ENCODE measurements around the gene G3BP1. TPM values are rescaled to one million over a fixed set of nuclear protein-coding genes. Genes with fewer than 3 reads are reported as not detected.

G3BP1 gene
- total RNA-seq, 1 experiment from 2014 or later, result 400 TPM

- CTCF ChIA-PET, result interaction anchor here (0.7 to 8.2 kb wide), 6 partner anchors 28 to 224 kb away, joined by 3 to 167 read pairs (median 4); no protein-coding TSS in a partner anchor
- H3K36me3 Mint-ChIP-seq, result peaks cover 6% of the 10 kb centered on the region
- H3K9me3 Mint-ChIP-seq, result no peaks in the 10 kb centered on the region
- DNase-seq (ENCODE audit: low spot score) (no peak), ATAC-seq (no peak)
- H3K4me1 Mint-ChIP-seq, result peaks cover 17% of the 10 kb centered on the region
- no peak overlapping the region for H3K4me3 Mint-ChIP-seq
- H3K27me3 Mint-ChIP-seq (ENCODE audit: low read depth), result no peaks in the 10 kb centered on the region
- no peak overlapping the region for H3K27ac Mint-ChIP-seq
- POLR2A ChIA-PET, result no interaction called here
- TF ChIP-seq SP1 (CRISPR knock-in tag; conservative IDR thresholded peaks at IDR 0.05) (no peak), ZNF138 (CRISPR knock-in tag; conservative IDR thresholded peaks at IDR 0.05) (no peak), GABPB1 (CRISPR knock-in tag; IDR thresholded peaks at IDR 0.05) (no peak), MYBL2 (CRISPR knock-in tag; IDR thresholded peaks at IDR 0.05) (no peak), RORB (CRISPR knock-in tag; IDR thresholded peaks at IDR 0.05) (no peak), JAZF1 (CRISPR knock-in tag; IDR thresholded peaks at IDR 0.05) (no peak)
- TF ChIP-seq, protein P1, sequence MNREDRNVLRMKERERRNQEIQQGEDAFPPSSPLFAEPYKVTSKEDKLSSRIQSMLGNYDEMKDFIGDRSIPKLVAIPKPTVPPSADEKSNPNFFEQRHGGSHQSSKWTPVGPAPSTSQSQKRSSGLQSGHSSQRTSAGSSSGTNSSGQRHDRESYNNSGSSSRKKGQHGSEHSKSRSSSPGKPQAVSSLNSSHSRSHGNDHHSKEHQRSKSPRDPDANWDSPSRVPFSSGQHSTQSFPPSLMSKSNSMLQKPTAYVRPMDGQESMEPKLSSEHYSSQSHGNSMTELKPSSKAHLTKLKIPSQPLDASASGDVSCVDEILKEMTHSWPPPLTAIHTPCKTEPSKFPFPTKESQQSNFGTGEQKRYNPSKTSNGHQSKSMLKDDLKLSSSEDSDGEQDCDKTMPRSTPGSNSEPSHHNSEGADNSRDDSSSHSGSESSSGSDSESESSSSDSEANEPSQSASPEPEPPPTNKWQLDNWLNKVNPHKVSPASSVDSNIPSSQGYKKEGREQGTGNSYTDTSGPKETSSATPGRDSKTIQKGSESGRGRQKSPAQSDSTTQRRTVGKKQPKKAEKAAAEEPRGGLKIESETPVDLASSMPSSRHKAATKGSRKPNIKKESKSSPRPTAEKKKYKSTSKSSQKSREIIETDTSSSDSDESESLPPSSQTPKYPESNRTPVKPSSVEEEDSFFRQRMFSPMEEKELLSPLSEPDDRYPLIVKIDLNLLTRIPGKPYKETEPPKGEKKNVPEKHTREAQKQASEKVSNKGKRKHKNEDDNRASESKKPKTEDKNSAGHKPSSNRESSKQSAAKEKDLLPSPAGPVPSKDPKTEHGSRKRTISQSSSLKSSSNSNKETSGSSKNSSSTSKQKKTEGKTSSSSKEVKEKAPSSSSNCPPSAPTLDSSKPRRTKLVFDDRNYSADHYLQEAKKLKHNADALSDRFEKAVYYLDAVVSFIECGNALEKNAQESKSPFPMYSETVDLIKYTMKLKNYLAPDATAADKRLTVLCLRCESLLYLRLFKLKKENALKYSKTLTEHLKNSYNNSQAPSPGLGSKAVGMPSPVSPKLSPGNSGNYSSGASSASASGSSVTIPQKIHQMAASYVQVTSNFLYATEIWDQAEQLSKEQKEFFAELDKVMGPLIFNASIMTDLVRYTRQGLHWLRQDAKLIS (CRISPR knock-in tag; IDR thresholded peaks at IDR 0.05; ENCODE audit: borderline replicate concordance), result no peak
- TF ChIP-seq, protein P2, sequence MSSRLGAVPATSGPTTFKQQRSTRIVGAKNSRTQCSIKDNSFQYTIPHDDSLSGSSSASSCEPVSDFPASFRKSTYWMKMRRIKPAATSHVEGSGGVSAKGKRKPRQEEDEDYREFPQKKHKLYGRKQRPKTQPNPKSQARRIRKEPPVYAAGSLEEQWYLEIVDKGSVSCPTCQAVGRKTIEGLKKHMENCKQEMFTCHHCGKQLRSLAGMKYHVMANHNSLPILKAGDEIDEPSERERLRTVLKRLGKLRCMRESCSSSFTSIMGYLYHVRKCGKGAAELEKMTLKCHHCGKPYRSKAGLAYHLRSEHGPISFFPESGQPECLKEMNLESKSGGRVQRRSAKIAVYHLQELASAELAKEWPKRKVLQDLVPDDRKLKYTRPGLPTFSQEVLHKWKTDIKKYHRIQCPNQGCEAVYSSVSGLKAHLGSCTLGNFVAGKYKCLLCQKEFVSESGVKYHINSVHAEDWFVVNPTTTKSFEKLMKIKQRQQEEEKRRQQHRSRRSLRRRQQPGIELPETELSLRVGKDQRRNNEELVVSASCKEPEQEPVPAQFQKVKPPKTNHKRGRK (CRISPR knock-in tag; IDR thresholded peaks at IDR 0.05; ENCODE audit: borderline replicate concordance), result no peak
These were observed 28.2 kb upstream of the G3BP1 start for GRCh38 chr5:151743530-151743929.

GRCh38 chr5:151745071-151745705 lies 26.6 kb upstream of the G3BP1 start:
- H3K27me3 Mint-ChIP-seq (ENCODE audit: low read depth), result no peaks in the 10 kb centered on the region
- no peak overlapping the region for H3K27ac Mint-ChIP-seq
- H3K4me3 Mint-ChIP-seq, result no peak overlapping the region
- DNase-seq (ENCODE audit: low spot score) (no peak), ATAC-seq (no peak)
- H3K36me3 Mint-ChIP-seq, result peaks cover 6% of the 10 kb centered on the region
- TF ChIP-seq, protein P3, sequence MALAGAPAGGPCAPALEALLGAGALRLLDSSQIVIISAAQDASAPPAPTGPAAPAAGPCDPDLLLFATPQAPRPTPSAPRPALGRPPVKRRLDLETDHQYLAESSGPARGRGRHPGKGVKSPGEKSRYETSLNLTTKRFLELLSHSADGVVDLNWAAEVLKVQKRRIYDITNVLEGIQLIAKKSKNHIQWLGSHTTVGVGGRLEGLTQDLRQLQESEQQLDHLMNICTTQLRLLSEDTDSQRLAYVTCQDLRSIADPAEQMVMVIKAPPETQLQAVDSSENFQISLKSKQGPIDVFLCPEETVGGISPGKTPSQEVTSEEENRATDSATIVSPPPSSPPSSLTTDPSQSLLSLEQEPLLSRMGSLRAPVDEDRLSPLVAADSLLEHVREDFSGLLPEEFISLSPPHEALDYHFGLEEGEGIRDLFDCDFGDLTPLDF (CRISPR knock-in tag; IDR thresholded peaks at IDR 0.05), result no peak
- TF ChIP-seq, protein P4, sequence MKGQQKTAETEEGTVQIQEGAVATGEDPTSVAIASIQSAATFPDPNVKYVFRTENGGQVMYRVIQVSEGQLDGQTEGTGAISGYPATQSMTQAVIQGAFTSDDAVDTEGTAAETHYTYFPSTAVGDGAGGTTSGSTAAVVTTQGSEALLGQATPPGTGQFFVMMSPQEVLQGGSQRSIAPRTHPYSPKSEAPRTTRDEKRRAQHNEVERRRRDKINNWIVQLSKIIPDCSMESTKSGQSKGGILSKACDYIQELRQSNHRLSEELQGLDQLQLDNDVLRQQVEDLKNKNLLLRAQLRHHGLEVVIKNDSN (CRISPR knock-in tag; IDR thresholded peaks at IDR 0.05), result no peak
- no peak for TF ChIP-seq GTF2I (CRISPR knock-in tag; conservative IDR thresholded peaks at IDR 0.05)
- TF ChIP-seq ZNF396 (CRISPR knock-in tag; IDR thresholded peaks at IDR 0.05; ENCODE audit: borderline replicate concordance), result no peak
- no peak for TF ChIP-seq NFATC4 (CRISPR knock-in tag; IDR thresholded peaks at IDR 0.05)
- no peak for TF ChIP-seq MXD4 (CRISPR knock-in tag; IDR thresholded peaks at IDR 0.05; ENCODE audit: borderline replicate concordance)
- H3K9me3 Mint-ChIP-seq, result no peaks in the 10 kb centered on the region
- ChIA-PET POLR2A (no interaction called here), CTCF (no interaction called here)
- H3K4me1 Mint-ChIP-seq, result peaks cover 8% of the 10 kb centered on the region

DNA sequence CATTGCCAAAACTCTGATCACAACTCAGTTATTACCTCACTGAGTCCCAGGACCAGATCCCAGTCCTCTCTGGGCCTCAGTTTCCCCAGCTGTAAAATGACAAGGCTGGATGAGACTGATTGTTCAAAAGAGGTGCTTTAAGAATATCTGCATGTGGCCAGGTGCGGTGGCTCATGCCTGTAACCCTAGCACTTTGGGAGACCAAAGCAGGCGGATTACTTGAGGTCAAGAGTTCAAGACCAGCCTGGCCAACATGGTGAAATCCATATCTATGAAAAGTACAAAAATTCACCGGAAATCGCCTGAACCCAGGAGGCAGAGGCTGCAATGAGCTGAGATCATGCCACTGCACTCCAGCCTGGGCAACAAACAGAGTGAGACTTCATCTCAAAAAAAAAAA lies 21.6 kb upstream of the G3BP1 start:
- Mint-ChIP-seq H3K36me3 (peaks cover 13% of the 10 kb centered on the region), H3K9me3 (no peaks in the 10 kb centered on the region), H3K4me3 (no peak overlapping the region), H3K27me3 (ENCODE audit: low read depth) (no peaks in the 10 kb centered on the region), H3K4me1 (peaks cover 3% of the 10 kb centered on the region), H3K27ac (no peak overlapping the region)
- ATAC-seq (no peak), DNase-seq (ENCODE audit: low spot score) (no peak)
- ChIA-PET CTCF (interaction anchor here (0.7 to 3.4 kb wide), 6 partner anchors 9 to 765 kb away, joined by 3 to 14 read pairs (median 8); no protein-coding TSS in a partner anchor), POLR2A (interaction anchor here (1.0 kb wide), 1 partner anchor 21 kb away, joined by 3 read pairs; no protein-coding TSS in a partner anchor)
- TF ChIP-seq, protein P5, sequence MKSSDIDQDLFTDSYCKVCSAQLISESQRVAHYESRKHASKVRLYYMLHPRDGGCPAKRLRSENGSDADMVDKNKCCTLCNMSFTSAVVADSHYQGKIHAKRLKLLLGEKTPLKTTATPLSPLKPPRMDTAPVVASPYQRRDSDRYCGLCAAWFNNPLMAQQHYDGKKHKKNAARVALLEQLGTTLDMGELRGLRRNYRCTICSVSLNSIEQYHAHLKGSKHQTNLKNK (CRISPR knock-in tag; IDR thresholded peaks at IDR 0.05), result no peak
- no peak for TF ChIP-seq ZNF219 (CRISPR knock-in tag; IDR thresholded peaks at IDR 0.05; ENCODE audit: borderline replicate concordance)
- no peak for TF ChIP-seq TCF7 (CRISPR knock-in tag; IDR thresholded peaks at IDR 0.05; ENCODE audit: low read depth)
- TF ChIP-seq ZNF396 (CRISPR knock-in tag; IDR thresholded peaks at IDR 0.05; ENCODE audit: borderline replicate concordance), result no peak
- TF ChIP-seq, protein P3 (CRISPR knock-in tag; IDR thresholded peaks at IDR 0.05), result no peak
- no peak for TF ChIP-seq FOXP1 (CRISPR knock-in tag; IDR thresholded peaks at IDR 0.05; ENCODE audit: borderline replicate concordance)

All from WTC11 (cell line).